ENCODE measurements around the gene SIL1. TPM values are rescaled to one million over a fixed set of nuclear protein-coding genes. Genes with fewer than 3 reads are reported as not detected.

SIL1 gene
- total RNA-seq, 1 experiment from 2014 or later, result 46.5 TPM

GRCh38 chr5:138980441-138980840, 217.7 kb downstream of the SIL1 start:
- Histone ChIP-seq H3K4me3 (no peak overlapping the region), H3K27ac (no peak overlapping the region), H3K9me3 (ENCODE audit: insufficient read depth, low read depth) (no peaks in the 10 kb centered on the region), H3K9me2 (ENCODE audit: insufficient read depth) (no peaks in the 10 kb centered on the region), H3K36me3 (ENCODE audit: low read depth) (no peaks in the 10 kb centered on the region), H3K27me3 (ENCODE audit: insufficient read depth, low read depth) (no peaks in the 10 kb centered on the region), H3K4me2 (no peak overlapping the region), H3F3A (ENCODE audit: insufficient read depth, low read depth) (no peaks in the 10 kb centered on the region), H4K20me1 (ENCODE audit: insufficient read depth) (no peaks in the 10 kb centered on the region), H3K79me2 (ENCODE audit: low read depth) (no peaks in the 10 kb centered on the region), H2AFZ (no peak overlapping the region), H3K4me1 (replicated peaks; ENCODE audit: insufficient read depth) (0 out of 2 replicates have a peak, but pooled peaks cover 5% of the 10 kb centered on the region)
- ChIA-PET POLR2A (ENCODE audit: unreplicated experiment) (no interaction called here), CTCF (no interaction called here)
- DNase-seq, result no peak
- intact Hi-C loops (cut with micrococcal nuclease; ENCODE audit: unreplicated experiment), result no loop called here
- BruUV-seq (replicated peaks), result no TSS peak
- no peak for TF ChIP-seq CTCF (conservative IDR thresholded peaks at IDR 0.05)
- TF ChIP-seq EZH2 (IDR thresholded peaks at IDR 0.05; ENCODE audit: low read depth), result no peak

GRCh38 chr5:138979684-138980280, 218.4 kb downstream of the SIL1 start:
- DNase-seq, result no peak
- Histone ChIP-seq H2AFZ (no peak overlapping the region), H3K9me2 (ENCODE audit: insufficient read depth) (no peaks in the 10 kb centered on the region), H3K4me3 (no peak overlapping the region), H3K36me3 (ENCODE audit: low read depth) (no peaks in the 10 kb centered on the region), H3K9me3 (ENCODE audit: insufficient read depth, low read depth) (no peaks in the 10 kb centered on the region), H4K20me1 (ENCODE audit: insufficient read depth) (no peaks in the 10 kb centered on the region), H3K27me3 (ENCODE audit: insufficient read depth, low read depth) (no peaks in the 10 kb centered on the region), H3K4me1 (replicated peaks; ENCODE audit: insufficient read depth) (no peaks in the 10 kb centered on the region), H3K79me2 (ENCODE audit: low read depth) (no peaks in the 10 kb centered on the region), H3F3A (ENCODE audit: insufficient read depth, low read depth) (no peaks in the 10 kb centered on the region), H3K27ac (no peak overlapping the region), H3K4me2 (no peak overlapping the region)
- CTCF ChIA-PET, result no interaction called here
- intact Hi-C loops (cut with micrococcal nuclease; ENCODE audit: unreplicated experiment), result no loop called here
- BruUV-seq (replicated peaks), result no TSS peak
- POLR2A ChIA-PET (ENCODE audit: unreplicated experiment), result no interaction called here
- no peak for TF ChIP-seq CTCF (conservative IDR thresholded peaks at IDR 0.05)
- no peak for TF ChIP-seq EZH2 (IDR thresholded peaks at IDR 0.05; ENCODE audit: low read depth)

- Histone ChIP-seq H3K9me3 (ENCODE audit: insufficient read depth, low read depth) (no peaks in the 10 kb centered on the region), H2AFZ (no peak overlapping the region), H3K27me3 (ENCODE audit: insufficient read depth, low read depth) (no peaks in the 10 kb centered on the region), H3K79me2 (ENCODE audit: low read depth) (no peaks in the 10 kb centered on the region), H3K9me2 (ENCODE audit: insufficient read depth) (no peaks in the 10 kb centered on the region), H3F3A (ENCODE audit: insufficient read depth, low read depth) (no peaks in the 10 kb centered on the region), H4K20me1 (ENCODE audit: insufficient read depth) (no peaks in the 10 kb centered on the region), H3K4me2 (no peak overlapping the region), H3K4me1 (replicated peaks; ENCODE audit: insufficient read depth) (no peaks in the 10 kb centered on the region), H3K27ac (no peak overlapping the region), H3K4me3 (no peak overlapping the region), H3K36me3 (ENCODE audit: low read depth) (no peaks in the 10 kb centered on the region)
- TF ChIP-seq CTCF (conservative IDR thresholded peaks at IDR 0.05) (no peak), EZH2 (IDR thresholded peaks at IDR 0.05; ENCODE audit: low read depth) (no peak)
- DNase-seq, result no peak
- CTCF ChIA-PET, result no interaction called here
- intact Hi-C loops (cut with micrococcal nuclease; ENCODE audit: unreplicated experiment), result no loop called here
- BruUV-seq (replicated peaks), result no TSS peak
- POLR2A ChIA-PET (ENCODE audit: unreplicated experiment), result interaction anchor here (0.6 kb wide), 1 partner anchor 42 kb away, joined by 30 read pairs; no protein-coding TSS in a partner anchor
Measured at GRCh38 chr5:138978581-138978980, 219.6 kb downstream of the SIL1 start.
